Lower leg skin (tissue), 3 donors: ENCODE results near the gene CTIF.

Source experiments
- CTCF ChIP-seq, 3 donors: fragments of 450-650 bp; IDR thresholded peaks; one replicate each; pipeline ENCODE4 v1.5.1; 2016; ENCODE audit warnings: antibody characterized with exemption in 3 of 3, mild to moderate bottlenecking in 3 of 3, moderate library complexity in 2 of 3
- POLR2A ChIP-seq, 2 donors: fragments of 450-650 bp; IDR thresholded peaks; one replicate each; pipeline ENCODE4 v1.6.1; 2016 to 2017; ENCODE audit warnings: antibody characterized with exemption in 2 of 2, mild to moderate bottlenecking in 1 of 2, moderate library complexity in 1 of 2

- no peak for TF ChIP-seq CTCF (IDR thresholded peaks at IDR 0.05)
- TF ChIP-seq POLR2A (IDR thresholded peaks at IDR 0.05): no peak
Measured at GRCh38 chr18:48874701-48875162, 335.9 kb downstream of the CTIF start.
